ENCODE results near the gene ASS1. TPM values are rescaled to one million over a fixed set of nuclear protein-coding genes. Genes with fewer than 3 reads are reported as not detected.

The ASS1 gene
- total and polyA plus RNA-seq, 2 donors (not counting 1 experiment from before 2014, with no cell fraction given): 0.30 to 0.44 TPM

DNA sequence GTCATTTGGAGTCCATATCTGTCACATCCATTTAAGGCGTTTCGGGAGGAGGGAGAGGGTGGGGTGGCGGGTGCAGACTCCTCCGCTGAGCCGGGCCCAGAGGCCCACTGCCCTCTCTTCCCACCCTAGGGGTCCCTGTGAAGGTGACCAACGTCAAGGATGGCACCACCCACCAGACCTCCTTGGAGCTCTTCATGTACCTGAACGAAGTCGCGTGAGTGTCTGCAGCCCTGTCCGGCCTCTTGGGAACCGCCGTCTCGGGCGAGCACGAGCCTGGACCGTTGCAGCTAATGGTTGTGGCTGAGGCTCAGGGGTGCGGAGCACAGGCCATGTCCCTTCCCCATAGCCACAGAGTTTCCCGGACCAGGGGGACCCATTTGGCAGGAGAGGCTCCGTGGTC, 34.8 kb downstream of the ASS1 start:
- Mint-ChIP-seq H3K27me3 (peaks cover 20% of the 10 kb centered on the region), H3K4me3 (no peak overlapping the region), H3K27ac (no peak overlapping the region), H3K9me3 (ENCODE audit: insufficient read depth) (no peaks in the 10 kb centered on the region), H3K4me1 (no peaks in the 10 kb centered on the region)
- no peaks in the 10 kb centered on the region for H3K79me2 ChIP-seq (ENCODE audit: control insufficient read depth, insufficient read depth, low read length)
- H3K27me3 ChIP-seq (replicated peaks in 1 of 4; ENCODE audit: control extremely low read depth in 1 of 4, control insufficient read depth in 3 of 4, insufficient read depth in 4 of 4, low read length in 3 of 4): no peaks in the 10 kb centered on the region
- WGBS (ENCODE audit: insufficient coverage): 95% methylated on average over 16 of the region's 19 CpGs
- TF ChIP-seq, protein P1, sequence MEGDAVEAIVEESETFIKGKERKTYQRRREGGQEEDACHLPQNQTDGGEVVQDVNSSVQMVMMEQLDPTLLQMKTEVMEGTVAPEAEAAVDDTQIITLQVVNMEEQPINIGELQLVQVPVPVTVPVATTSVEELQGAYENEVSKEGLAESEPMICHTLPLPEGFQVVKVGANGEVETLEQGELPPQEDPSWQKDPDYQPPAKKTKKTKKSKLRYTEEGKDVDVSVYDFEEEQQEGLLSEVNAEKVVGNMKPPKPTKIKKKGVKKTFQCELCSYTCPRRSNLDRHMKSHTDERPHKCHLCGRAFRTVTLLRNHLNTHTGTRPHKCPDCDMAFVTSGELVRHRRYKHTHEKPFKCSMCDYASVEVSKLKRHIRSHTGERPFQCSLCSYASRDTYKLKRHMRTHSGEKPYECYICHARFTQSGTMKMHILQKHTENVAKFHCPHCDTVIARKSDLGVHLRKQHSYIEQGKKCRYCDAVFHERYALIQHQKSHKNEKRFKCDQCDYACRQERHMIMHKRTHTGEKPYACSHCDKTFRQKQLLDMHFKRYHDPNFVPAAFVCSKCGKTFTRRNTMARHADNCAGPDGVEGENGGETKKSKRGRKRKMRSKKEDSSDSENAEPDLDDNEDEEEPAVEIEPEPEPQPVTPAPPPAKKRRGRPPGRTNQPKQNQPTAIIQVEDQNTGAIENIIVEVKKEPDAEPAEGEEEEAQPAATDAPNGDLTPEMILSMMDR (IDR thresholded peaks at IDR 0.05): no peak
- no peak for TF ChIP-seq EZH2 (IDR thresholded peaks at IDR 0.05; ENCODE audit: borderline replicate concordance, insufficient read depth, low read depth, low read length, poor library complexity, severe bottlenecking)
- ChIA-PET POLR2A (no interaction called here), CTCF (interaction anchor here (0.5 kb wide), 1 partner anchor 580 kb away, joined by 4 read pairs; no protein-coding TSS in a partner anchor)
- H3K4me3 ChIP-seq (ENCODE audit: control extremely low read depth in 1 of 5, extremely low read depth in 1 of 5, insufficient read depth in 1 of 5, low read depth in 2 of 5, low read length in 4 of 5): no peak overlapping the region
- no peaks in the 10 kb centered on the region for H3K4me1 ChIP-seq (ENCODE audit: control insufficient read depth in 2 of 2, insufficient read depth in 2 of 2, low read length in 2 of 2)
- no peaks in the 10 kb centered on the region for H3K9me3 ChIP-seq (ENCODE audit: control extremely low read depth in 1 of 3, control insufficient read depth in 2 of 3, insufficient read depth in 1 of 3, low read length in 2 of 3)
- no peak overlapping the region for H3K27ac ChIP-seq (ENCODE audit: low read length in 2 of 2)
- no peaks in the 10 kb centered on the region for H4K20me1 ChIP-seq (ENCODE audit: control insufficient read depth, insufficient read depth, low read length, poor library complexity, severe bottlenecking)
- intact Hi-C loops (cut with micrococcal nuclease): no loop called here
- no peak overlapping the region for H2AFZ ChIP-seq (ENCODE audit: insufficient read depth, low read depth, low read length, poor library complexity, severe bottlenecking)
- DNase-seq (no peak), ATAC-seq (ENCODE audit: low read depth) (no peak)
- H3K4me2 ChIP-seq (replicated peaks; ENCODE audit: low read depth, low read length, poor library complexity, severe bottlenecking): no peak overlapping the region
- H3K9ac ChIP-seq (ENCODE audit: low read length): no peak overlapping the region
- H3K36me3 ChIP-seq (replicated peaks in 1 of 2; ENCODE audit: control extremely low read depth in 1 of 2, control insufficient read depth in 1 of 2, extremely low read depth in 1 of 2, insufficient read depth in 2 of 2, low read length in 1 of 2): no peaks in the 10 kb centered on the region

DNA sequence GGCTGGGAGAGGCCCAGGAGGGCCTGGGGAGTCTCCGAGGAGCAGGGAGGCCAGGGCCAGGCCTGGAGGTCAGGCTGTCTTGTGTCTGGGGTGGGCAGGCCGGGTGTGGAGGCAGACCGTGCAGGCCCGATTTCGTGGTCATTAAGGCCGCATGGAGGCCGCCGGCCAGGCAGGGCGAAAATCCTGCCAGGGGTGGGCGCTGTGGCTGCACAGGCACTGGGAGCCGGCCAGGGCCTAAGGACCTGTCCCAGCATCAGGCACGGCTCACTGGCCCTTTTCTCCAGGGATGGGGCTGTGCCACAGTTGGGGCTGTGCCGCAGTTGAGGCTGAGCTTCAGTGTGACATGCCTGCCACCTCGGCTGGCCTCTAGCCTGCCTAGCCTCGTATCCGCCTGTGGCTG, 35.9 kb downstream of the ASS1 start:
- Mint-ChIP-seq H3K9me3 (ENCODE audit: insufficient read depth) (no peaks in the 10 kb centered on the region), H3K4me3 (no peak overlapping the region), H3K27ac (no peak overlapping the region), H3K27me3 (peaks cover 21% of the 10 kb centered on the region), H3K4me1 (no peaks in the 10 kb centered on the region)
- no peaks in the 10 kb centered on the region for H3K79me2 ChIP-seq (ENCODE audit: control insufficient read depth, insufficient read depth, low read length)
- H3K9me3 ChIP-seq (ENCODE audit: control extremely low read depth in 1 of 3, control insufficient read depth in 2 of 3, insufficient read depth in 1 of 3, low read length in 2 of 3): no peaks in the 10 kb centered on the region
- H3K4me3 ChIP-seq (ENCODE audit: control extremely low read depth in 1 of 5, extremely low read depth in 1 of 5, insufficient read depth in 1 of 5, low read depth in 2 of 5, low read length in 4 of 5): no peak overlapping the region
- no peaks in the 10 kb centered on the region for H3K27me3 ChIP-seq (replicated peaks in 1 of 4; ENCODE audit: control extremely low read depth in 1 of 4, control insufficient read depth in 3 of 4, insufficient read depth in 4 of 4, low read length in 3 of 4)
- CTCF ChIA-PET: no interaction called here
- H3K4me1 ChIP-seq (ENCODE audit: control insufficient read depth in 2 of 2, insufficient read depth in 2 of 2, low read length in 2 of 2): no peaks in the 10 kb centered on the region
- no peak overlapping the region for H3K9ac ChIP-seq (ENCODE audit: low read length)
- H3K27ac ChIP-seq (ENCODE audit: low read length in 2 of 2): no peak overlapping the region
- H4K20me1 ChIP-seq (ENCODE audit: control insufficient read depth, insufficient read depth, low read length, poor library complexity, severe bottlenecking): no peaks in the 10 kb centered on the region
- H3K4me2 ChIP-seq (replicated peaks; ENCODE audit: low read depth, low read length, poor library complexity, severe bottlenecking): no peak overlapping the region
- 84% methylated on average over 16 of the region's 16 CpGs for WGBS (ENCODE audit: insufficient coverage)
- POLR2A ChIA-PET: no interaction called here
- no peak for ATAC-seq (ENCODE audit: low read depth)
- H3K36me3 ChIP-seq (replicated peaks in 1 of 2; ENCODE audit: control extremely low read depth in 1 of 2, control insufficient read depth in 1 of 2, extremely low read depth in 1 of 2, insufficient read depth in 2 of 2, low read length in 1 of 2): no peaks in the 10 kb centered on the region
- H2AFZ ChIP-seq (ENCODE audit: insufficient read depth, low read depth, low read length, poor library complexity, severe bottlenecking): no peak overlapping the region
- intact Hi-C loops (cut with micrococcal nuclease): no loop called here
- no peak for DNase-seq
- TF ChIP-seq EZH2 (IDR thresholded peaks at IDR 0.05; ENCODE audit: borderline replicate concordance, insufficient read depth, low read depth, low read length, poor library complexity, severe bottlenecking): no peak
- TF ChIP-seq, protein P1 (IDR thresholded peaks at IDR 0.05): no peak
